K562 (cell line): Measurements from ENCODE around the gene TDRD5. TPM values are rescaled to one million over a fixed set of nuclear protein-coding genes. Genes with fewer than 3 reads are reported as not detected.

ENCODE experiments used
- ATAC-seq: fragments of 200-7000 bp; cut with Tn5 transposase; 3 replicates; pipeline ENCODE4 v1.9.1; 2020; ENCODE audit warnings: moderate library complexity
- BruUV-seq: library from RNA; stranded (reverse); fragments of 400-500 nt; replicated peaks from 2 replicates; lab custom pipeline; 2021; lab: Mats Ljungman, UMichigan
- CTCF ChIA-PET: fragments of 300-600 bp; formaldehyde crosslinking; extraction: SDS; loops from one replicate; lab custom pipeline; 2021; ENCODE audit warnings: low intra/inter-chr PET ratio; lab: Yijun Ruan, JAX
- POLR2A ChIA-PET: fragments of 300-600, 350-650 bp; sonication (Branson Sonifier 250); formaldehyde crosslinking; extraction: SDS; loops from one replicate; lab custom pipeline; 2021; ENCODE audit warnings: antibody characterized with exemption, inconsistent platforms; lab: Yijun Ruan, JAX
- DNase-seq, 4 experiments: peaks; one replicate each; pipeline versions ENCODE4 v3.0.0 to v3.0.0-alpha.2; 2011 to 2018; ENCODE audit warnings: low spot score in 3 of 4, mixed read lengths in 3 of 4; ENCODE audit errors: extremely low read depth in 1 of 4
- FAIRE-seq: peaks from 2 replicates; lab custom pipeline; 2011; peaks lifted over from hg19 to GRCh38; lab: Jason Lieb, UNC
- H2AFZ ChIP-seq: 2 replicates; pipeline ENCODE4 v1.6.0; 2011; ENCODE audit warnings: low read depth, low read length, control low read depth, inconsistent platforms
- H3K27ac ChIP-seq: fragments of 200-600 bp; 3 replicates; pipeline ENCODE4 v1.8.0; 2011; ENCODE audit warnings: low read depth, mild to moderate bottlenecking, control low read depth, inconsistent platforms, low read length, moderate library complexity, mixed read lengths; ENCODE audit errors: extremely low read depth
- H3K27me3 ChIP-seq, 2 experiments: fragments of 300-600 bp in 1 of 2; 2 replicates in 1 of 2; 3 replicates in 1 of 2; pipeline versions ENCODE4 v1.6.0 to v1.8.0; 2011; ENCODE audit warnings: inconsistent platforms in 2 of 2, low read length in 2 of 2, mild to moderate bottlenecking in 1 of 2, mixed read lengths in 1 of 2, moderate library complexity in 1 of 2; ENCODE audit not compliant: control insufficient read depth in 2 of 2, insufficient read depth in 2 of 2
- H3K36me3 ChIP-seq: fragments of 300-600 bp; 3 replicates; pipeline ENCODE4 v1.8.0; 2011; ENCODE audit warnings: mild to moderate bottlenecking, low read length, inconsistent platforms; ENCODE audit not compliant: control insufficient read depth, insufficient read depth
- H3K4me1 ChIP-seq, 2 experiments: fragments of 200-600 bp in 1 of 2; replicated peaks in 1 of 2; 2 replicates in 1 of 2; 3 replicates in 1 of 2; pipeline versions ENCODE4 v1.5.1 to v1.8.0; 2011; ENCODE audit warnings: inconsistent platforms in 2 of 2, low read length in 2 of 2, mild to moderate bottlenecking in 1 of 2, mixed read lengths in 1 of 2, moderate library complexity in 1 of 2; ENCODE audit not compliant: control insufficient read depth in 2 of 2, insufficient read depth in 2 of 2
- H3K4me2 ChIP-seq: 2 replicates; pipeline ENCODE4 v1.6.1; 2011; ENCODE audit warnings: low read length, control low read depth, inconsistent platforms, mixed read lengths; ENCODE audit not compliant: insufficient read depth
- H3K4me3 ChIP-seq: fragments of 200-600 bp; sonication (generic), shearing (Covaris generic); 2 replicates; pipeline ENCODE4 v1.5.1; 2016; ENCODE audit warnings: control low read depth, inconsistent platforms
- H3K79me2 ChIP-seq: fragments of 200-600 bp; 3 replicates; pipeline ENCODE4 v1.8.0; 2011; ENCODE audit warnings: low read length, inconsistent platforms; ENCODE audit not compliant: control insufficient read depth, insufficient read depth
- H3K9ac ChIP-seq, 2 experiments: 2 replicates each; pipeline versions ENCODE4 v1.6.0 to v1.6.1; 2011; ENCODE audit warnings: low read depth in 2 of 2, low read length in 2 of 2, control low read depth in 1 of 2, inconsistent platforms in 1 of 2, mild to moderate bottlenecking in 1 of 2, mixed read lengths in 1 of 2; ENCODE audit not compliant: insufficient read depth in 1 of 2
- H3K9me1 ChIP-seq: one replicate; pipeline ENCODE4 v1.6.0; 2011; ENCODE audit warnings: inconsistent platforms, mild to moderate bottlenecking, low read length, moderate library complexity; ENCODE audit not compliant: control insufficient read depth, insufficient read depth
- H3K9me3 ChIP-seq: replicated peaks from 2 replicates; pipeline ENCODE4 v1.5.1; 2011; ENCODE audit warnings: low read depth, low read length, inconsistent platforms; ENCODE audit not compliant: control insufficient read depth, insufficient read depth
- H4K20me1 ChIP-seq: replicated peaks from 2 replicates; pipeline ENCODE4 v1.6.1; 2011; ENCODE audit warnings: low read length, inconsistent platforms, mixed read lengths; ENCODE audit not compliant: control insufficient read depth, insufficient read depth
- ADNP ChIP-seq: fragments of 200-800 bp; sonication (Bioruptor generic); IDR thresholded peaks from 2 replicates; pipeline ENCODE4 v1.6.1; 2016; ENCODE audit warnings: missing genetic modification characterization, missing compliant biosample characterization
- CBFB ChIP-seq: sonication (generic); formaldehyde crosslinking; IDR thresholded peaks from 2 replicates; pipeline ENCODE4 v1.4.0; 2020; ENCODE audit warnings: mild to moderate bottlenecking, missing genetic modification reagents
- CCAR2 ChIP-seq: fragments of 200-400 bp; formaldehyde crosslinking; IDR thresholded peaks from 2 replicates; pipeline ENCODE4 v1.6.1; 2017; ENCODE audit warnings: mild to moderate bottlenecking, low read depth, low read length
- LARP7 ChIP-seq: fragments of 450-650 bp; IDR thresholded peaks from 2 replicates; pipeline ENCODE4 v1.6.1; 2016
- NFIX ChIP-seq: fragments of 250-450 bp; sonication (Bioruptor Pico); IDR thresholded peaks from 2 replicates; pipeline ENCODE4 v1.4.0; 2020; ENCODE audit warnings: low read depth, mild to moderate bottlenecking, moderate library complexity
- RCOR1 ChIP-seq, 2 experiments: IDR thresholded peaks; 2 replicates each; pipeline ENCODE4 v1.6.1; 2012; ENCODE audit warnings: low read depth in 2 of 2, low read length in 2 of 2, borderline replicate concordance in 1 of 2, improper control_type of control experiment in 1 of 2
- SETDB1 ChIP-seq: IDR thresholded peaks from one replicate; pipeline ENCODE4 v1.6.1; 2012; ENCODE audit warnings: low read length, control low read depth, inconsistent platforms
- SMAD2 ChIP-seq: fragments of 150-350 bp; IDR thresholded peaks from 2 replicates; pipeline ENCODE4 v1.6.1; 2014; ENCODE audit warnings: low read depth, mild to moderate bottlenecking, low read length
- ZBTB17 ChIP-seq: fragments of 450-650 bp; formaldehyde crosslinking; IDR thresholded peaks from 2 replicates; pipeline ENCODE4 v1.4.0; 2020; ENCODE audit warnings: mild to moderate bottlenecking
- ZNF197 ChIP-seq: fragments of 200-800 bp; sonication (Bioruptor generic); IDR thresholded peaks from 2 replicates; pipeline ENCODE4 v1.6.1; 2016; ENCODE audit warnings: low read depth, missing genetic modification characterization, missing compliant biosample characterization
- ZNF316 ChIP-seq: fragments of 450-650 bp; IDR thresholded peaks from 2 replicates; pipeline ENCODE4 v1.6.1; 2016
- WGBS: fragments of 100-300 bp; shearing (Covaris generic); methylation state at CpG from one replicate; pipeline ENCODE4 v1.1.6; 2016; ENCODE audit warnings: low coverage, mixed read lengths; ENCODE audit not compliant: insufficient coverage; ENCODE audit errors: missing lambda C conversion rate; 5-methylcytosine and 5-hydroxymethylcytosine counted together
- in situ Hi-C: fragments of 300-500 bp; cut with MboI; formaldehyde crosslinking; loops from 4 replicates; pipeline ENCODE4 v1.15.0; 2018; ENCODE audit warnings: inconsistent platforms, mixed read lengths
- intact Hi-C: fragments of 100-400 bp; cut with micrococcal nuclease; formaldehyde crosslinking; loops from 2 replicates; pipeline ENCODE4 v1.14.2; 2022
- polyA plus RNA-seq, 8 experiments: library from polyadenylated mRNA; depleted of rRNA in 4 of 8; stranded (reverse) in 5 of 8; unstranded in 3 of 8; fragments of >200 nt; fragmentation: Nextera tagmentation in 2 of 8; fragmentation: Illumina TruSeq in 1 of 8; extraction: Ambion mirVana in 2 of 8; extraction: Trizol in 1 of 8; gene quantifications; 2 replicates each; pipeline versions ENCODE4 v1.2.1 to v1.2.3, GENCODE V29; 2011 to 2014; ENCODE audit warnings: inconsistent platforms in 1 of 8, missing spikeins in 1 of 8
- total RNA-seq, 7 experiments: library from RNA; depleted of rRNA in 6 of 7; stranded (reverse); fragments of >200 nt in 6 of 7; fragmentation: Illumina TruSeq in 2 of 7; extraction: Trizol in 2 of 7; gene quantifications; 2 replicates each; pipeline versions ENCODE4 v1.2.1 to v1.2.3, GENCODE V29; 2011 to 2021; ENCODE audit warnings: low replicate concordance in 1 of 7
- TF ChIP-seq, protein P1 (sequence below), 2 experiments: IDR thresholded peaks; 2 replicates each; pipeline ENCODE4 v1.6.1; 2012; ENCODE audit warnings: improper control_type of control experiment in 2 of 2, low read depth in 2 of 2, low read length in 2 of 2, borderline replicate concordance in 1 of 2
- TF ChIP-seq, protein P2 (sequence below), 2 experiments: fragments of 450-650 bp in 1 of 2; sonication (generic) in 1 of 2; formaldehyde crosslinking; conservative IDR thresholded peaks; 2 replicates each; pipeline versions ENCODE4 v1.4.0 to v1.8.1; 2020 to 2022; ENCODE audit warnings: mild to moderate bottlenecking in 1 of 2, missing genetic modification reagents in 1 of 2
- TF ChIP-seq, protein P3 (sequence below): fragments of 250-450 bp; sonication (Bioruptor Pico); IDR thresholded peaks from 2 replicates; pipeline ENCODE4 v1.4.0; 2020; ENCODE audit warnings: mild to moderate bottlenecking

Gene TDRD5
- total and polyA plus RNA-seq, 9 of the 15 experiments (the other 6 are each of a cell fraction or from before 2014, with no cell fraction given) = 0.04 to 0.57 (median 0.26) TPM; not detected in 1

DNA sequence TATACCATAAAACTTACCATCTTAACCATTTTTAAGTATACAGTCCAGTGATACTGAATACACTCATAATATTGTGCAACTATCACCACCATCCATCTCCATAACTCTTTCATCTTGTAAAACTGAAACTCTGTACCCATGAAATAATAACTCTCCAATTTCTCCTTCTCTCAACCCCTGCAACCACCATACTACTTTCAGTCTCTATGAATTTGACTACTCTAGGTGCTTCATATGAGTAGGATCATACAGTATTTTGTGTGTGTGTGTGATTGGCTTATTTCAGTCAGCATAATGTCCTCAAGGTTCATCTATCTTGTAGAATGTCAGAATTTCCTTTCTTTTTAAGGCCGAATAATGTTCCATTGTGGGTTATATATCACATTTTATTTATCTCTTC lies 33.6 kb upstream of the TDRD5 start (continued):
- TF ChIP-seq, protein P1, sequence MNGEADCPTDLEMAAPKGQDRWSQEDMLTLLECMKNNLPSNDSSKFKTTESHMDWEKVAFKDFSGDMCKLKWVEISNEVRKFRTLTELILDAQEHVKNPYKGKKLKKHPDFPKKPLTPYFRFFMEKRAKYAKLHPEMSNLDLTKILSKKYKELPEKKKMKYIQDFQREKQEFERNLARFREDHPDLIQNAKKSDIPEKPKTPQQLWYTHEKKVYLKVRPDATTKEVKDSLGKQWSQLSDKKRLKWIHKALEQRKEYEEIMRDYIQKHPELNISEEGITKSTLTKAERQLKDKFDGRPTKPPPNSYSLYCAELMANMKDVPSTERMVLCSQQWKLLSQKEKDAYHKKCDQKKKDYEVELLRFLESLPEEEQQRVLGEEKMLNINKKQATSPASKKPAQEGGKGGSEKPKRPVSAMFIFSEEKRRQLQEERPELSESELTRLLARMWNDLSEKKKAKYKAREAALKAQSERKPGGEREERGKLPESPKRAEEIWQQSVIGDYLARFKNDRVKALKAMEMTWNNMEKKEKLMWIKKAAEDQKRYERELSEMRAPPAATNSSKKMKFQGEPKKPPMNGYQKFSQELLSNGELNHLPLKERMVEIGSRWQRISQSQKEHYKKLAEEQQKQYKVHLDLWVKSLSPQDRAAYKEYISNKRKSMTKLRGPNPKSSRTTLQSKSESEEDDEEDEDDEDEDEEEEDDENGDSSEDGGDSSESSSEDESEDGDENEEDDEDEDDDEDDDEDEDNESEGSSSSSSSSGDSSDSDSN (IDR thresholded peaks at IDR 0.05; ENCODE audit: borderline replicate concordance in 1 of 2, low read depth in 2 of 2, low read length in 2 of 2) = no peak
- TF ChIP-seq ADNP (tag) (no peak), NFIX (CRISPR knock-in tag) (no peak), CBFB (CRISPR knock-in tag) (no peak), ZNF316 (no peak)
- TF ChIP-seq, all 486 proteins: peak for 0

DNA sequence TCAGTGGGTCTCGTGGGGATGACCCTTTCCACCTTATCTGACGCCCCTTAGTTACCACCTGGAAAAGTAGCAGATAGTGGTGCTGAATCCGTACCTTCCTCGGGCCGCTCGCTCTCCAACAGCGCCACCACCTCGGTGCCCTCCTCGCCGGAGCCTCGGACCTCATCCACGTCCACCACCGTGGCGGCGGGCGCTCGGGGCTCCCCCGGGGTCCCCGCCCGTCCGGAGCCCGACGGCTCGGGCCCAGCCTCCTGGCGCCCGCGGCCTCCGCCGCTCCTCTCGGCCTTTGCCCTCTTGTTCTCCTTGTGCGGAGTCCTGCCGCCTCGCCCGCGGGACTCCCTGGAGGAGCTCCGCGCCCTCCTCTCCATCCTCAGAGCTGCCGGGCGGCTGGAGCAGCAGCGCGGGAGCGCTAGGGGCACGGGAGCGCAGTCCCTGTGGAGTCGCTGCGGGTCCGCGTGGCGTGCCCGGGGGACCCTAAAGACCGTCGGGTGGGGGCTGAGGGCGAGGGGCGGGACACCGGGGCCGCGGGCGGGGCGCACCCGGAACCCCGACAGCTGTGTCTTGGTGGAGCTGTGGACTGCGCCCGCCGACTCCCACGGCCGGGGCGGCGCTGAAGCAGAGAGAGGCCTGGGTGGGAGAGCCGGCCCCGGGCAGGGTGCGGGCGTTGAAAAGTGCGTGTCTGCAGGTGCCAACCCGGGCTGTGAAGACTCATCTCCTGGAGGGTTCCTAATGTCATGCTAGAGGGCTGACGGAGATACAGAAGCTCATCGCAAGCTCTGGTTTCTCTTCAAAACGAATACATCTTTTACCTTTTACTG lies 15.9 kb upstream of the TDRD5 start, which contains the start of gene NPHS2:
NPHS2 (minus strand) TSS at position 452 of the 818 bp plus-strand sequence; CDS start at position 368, 84 bp downstream.
- Histone ChIP-seq H3K27me3 (peaks cover 13 to 31% of the 10 kb centered on the region in 2 experiments; a peak in 3 of 5 replicates), H3K9me3 (no peaks in the 10 kb centered on the region), H3K79me2 (no peaks in the 10 kb centered on the region), H3K4me1 (peaks cover 0 to 6% of the 10 kb centered on the region in 2 experiments; a peak in 1 of 5 replicates), H3K9ac (no peak within 1 kb of the TSS), H3K27ac (no peak within 1 kb of the TSS), H3K36me3 (no peaks in the 10 kb centered on the region), H2AFZ (no peak within 1 kb of the TSS), H3K4me2 (no peak within 1 kb of the TSS), H3K9me1 (no peaks in the 10 kb centered on the region), H3K4me3 (no peak within 1 kb of the TSS), H4K20me1 (peaks cover 3% of the 10 kb centered on the region; the same call in 1 of the 2 replicates)
- 2% methylated on average over 66 of the region's 77 CpGs for WGBS
- POLR2A ChIA-PET = no interaction called here
- no peak for FAIRE-seq
- intact Hi-C loops = no loop called here
- no peak for DNase-seq
- CTCF ChIA-PET = no interaction called here
- no TSS peak for BruUV-seq
- no peak; the same call in 1 of the 3 replicates for ATAC-seq
- in situ Hi-C loops = no loop called here
- TF ChIP-seq LARP7 (no peak), RCOR1 (IDR thresholded peaks at IDR 0.05; ENCODE audit: borderline replicate concordance in 1 of 2, low read depth in 2 of 2, low read length in 2 of 2) (no peak), CCAR2 (no peak), ZBTB17 (CRISPR knock-in tag) (no peak), SMAD2 (no peak), ZNF197 (CRISPR knock-in tag) (no peak), SETDB1 (no peak)
- TF ChIP-seq, protein P2, sequence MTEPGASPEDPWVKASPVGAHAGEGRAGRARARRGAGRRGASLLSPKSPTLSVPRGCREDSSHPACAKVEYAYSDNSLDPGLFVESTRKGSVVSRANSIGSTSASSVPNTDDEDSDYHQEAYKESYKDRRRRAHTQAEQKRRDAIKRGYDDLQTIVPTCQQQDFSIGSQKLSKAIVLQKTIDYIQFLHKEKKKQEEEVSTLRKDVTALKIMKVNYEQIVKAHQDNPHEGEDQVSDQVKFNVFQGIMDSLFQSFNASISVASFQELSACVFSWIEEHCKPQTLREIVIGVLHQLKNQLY (CRISPR knock-in tag; conservative IDR thresholded peaks at IDR 0.05) = no peak
- TF ChIP-seq, protein P3, sequence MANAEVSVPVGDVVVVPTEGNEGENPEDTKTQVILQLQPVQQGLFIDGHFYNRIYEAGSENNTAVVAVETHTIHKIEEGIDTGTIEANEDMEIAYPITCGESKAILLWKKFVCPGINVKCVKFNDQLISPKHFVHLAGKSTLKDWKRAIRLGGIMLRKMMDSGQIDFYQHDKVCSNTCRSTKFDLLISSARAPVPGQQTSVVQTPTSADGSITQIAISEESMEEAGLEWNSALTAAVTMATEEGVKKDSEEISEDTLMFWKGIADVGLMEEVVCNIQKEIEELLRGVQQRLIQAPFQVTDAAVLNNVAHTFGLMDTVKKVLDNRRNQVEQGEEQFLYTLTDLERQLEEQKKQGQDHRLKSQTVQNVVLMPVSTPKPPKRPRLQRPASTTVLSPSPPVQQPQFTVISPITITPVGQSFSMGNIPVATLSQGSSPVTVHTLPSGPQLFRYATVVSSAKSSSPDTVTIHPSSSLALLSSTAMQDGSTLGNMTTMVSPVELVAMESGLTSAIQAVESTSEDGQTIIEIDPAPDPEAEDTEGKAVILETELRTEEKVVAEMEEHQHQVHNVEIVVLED (CRISPR knock-in tag) = no peak
